NT2/D1 (cell line): ENCODE results near the gene TTL.
"Not testable (repeated sequence)": the region's sequence is repeated elsewhere in the genome, so short reads cannot be mapped to it uniquely, and the experiment has no call there.

Experiments used
- YY1 ChIP-seq: IDR thresholded peaks from 2 replicates; pipeline ENCODE4 v1.6.1; 2011; ENCODE audit not compliant: insufficient read length, insufficient read depth
- ZNF274 ChIP-seq: IDR thresholded peaks from 2 replicates; pipeline ENCODE4 v1.6.1; 2011; ENCODE audit warnings: mild to moderate bottlenecking, low read depth, low read length

- not testable (repeated sequence) for TF ChIP-seq YY1, ZNF274
Observed at GRCh38 chr2:112500850-112501484, 19.0 kb downstream of the TTL start.
